HFFc6 (cell line): ENCODE results near the gene ST7. TPM values are rescaled to one million over a fixed set of nuclear protein-coding genes. Genes with fewer than 3 reads are reported as not detected.

Experiments
- DNase-seq: peaks from one replicate; pipeline ENCODE4 v3.0.0-alpha.2; 2018
- H3K27ac Mint-ChIP-seq: 2 replicates; pipeline ENCODE4 v1.8.0; 2020; ENCODE audit warnings: mild to moderate bottlenecking, mixed read lengths
- H3K27me3 Mint-ChIP-seq: 2 replicates; pipeline ENCODE4 v1.8.0; 2021; ENCODE audit warnings: mild to moderate bottlenecking, moderate library complexity, mixed read lengths; ENCODE audit not compliant: insufficient read depth
- H3K36me3 Mint-ChIP-seq: 2 replicates; pipeline ENCODE4 v1.8.0; 2021; ENCODE audit warnings: low read depth, mixed read lengths
- H3K4me1 Mint-ChIP-seq: 2 replicates; pipeline ENCODE4 v1.8.0; 2020; ENCODE audit warnings: low read depth, mixed read lengths
- H3K4me3 Mint-ChIP-seq: 2 replicates; pipeline ENCODE4 v1.8.0; 2020; ENCODE audit warnings: mild to moderate bottlenecking, moderate library complexity, mixed read lengths
- H3K9me3 Mint-ChIP-seq: 2 replicates; pipeline ENCODE4 v1.8.0; 2020; ENCODE audit warnings: mild to moderate bottlenecking, mixed read lengths
- total RNA-seq, 6 experiments: library from RNA; stranded (reverse); fragmentation: NEBNext Ultra II Directional; extraction: Animal tissue kit (Norgen Biotek cat#: 25700); gene quantifications; 2 replicates in 1 of 6; 3 replicates in 5 of 6; pipeline ENCODE4 v1.2.3, GENCODE V29; 2021
- TF ChIP-seq, protein P1 (sequence below): fragments of 200-600 bp; sonication (generic); IDR thresholded peaks from 2 replicates; pipeline ENCODE4 v1.5.0; 2021; ENCODE audit warnings: antibody characterized with exemption, mild to moderate bottlenecking

ST7 gene
- total RNA-seq, 6 experiments from 2014 or later: 13.5 to 18.8 (median 16.8) TPM

- H3K9me3 Mint-ChIP-seq: no peaks in the 10 kb centered on the region
These were observed 219.0 kb downstream of the ST7 start for GRCh38 chr7:117172283-117172682.

DNA sequence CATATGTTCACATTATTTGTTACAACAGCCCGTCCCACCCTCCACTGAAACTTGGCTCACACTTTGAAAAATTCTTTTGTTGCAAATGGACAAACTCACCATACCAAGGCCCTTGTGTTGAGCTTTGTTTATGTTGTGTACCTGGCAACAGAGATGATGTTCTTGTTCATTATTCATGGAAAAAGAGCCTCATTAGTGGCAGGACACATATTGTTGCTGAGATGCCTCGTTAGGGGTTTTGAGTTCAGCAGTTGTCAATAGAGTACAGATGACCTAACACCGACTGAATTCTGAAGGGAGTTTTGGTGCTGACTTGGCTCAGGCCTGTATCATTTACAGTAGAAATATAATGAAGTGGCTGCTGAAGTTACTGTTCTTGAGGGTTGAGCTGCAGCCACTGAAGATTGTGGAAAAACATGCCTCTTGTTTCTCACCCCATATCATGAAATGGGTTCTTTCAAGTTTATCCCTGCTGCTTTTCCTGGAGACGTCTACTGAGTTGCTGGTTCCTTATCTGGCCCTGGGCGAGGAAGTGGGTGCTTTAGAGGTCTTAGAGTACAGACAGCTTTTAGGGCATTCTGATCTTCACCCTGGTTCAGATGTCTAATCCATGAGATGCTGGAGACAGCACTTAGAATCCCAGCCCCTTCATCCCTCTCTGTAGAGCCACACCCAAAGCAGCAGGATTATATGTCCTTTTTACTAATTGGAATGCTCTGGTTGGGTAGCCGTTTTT, 219.9 kb downstream of the ST7 start:
- TF ChIP-seq, protein P1, sequence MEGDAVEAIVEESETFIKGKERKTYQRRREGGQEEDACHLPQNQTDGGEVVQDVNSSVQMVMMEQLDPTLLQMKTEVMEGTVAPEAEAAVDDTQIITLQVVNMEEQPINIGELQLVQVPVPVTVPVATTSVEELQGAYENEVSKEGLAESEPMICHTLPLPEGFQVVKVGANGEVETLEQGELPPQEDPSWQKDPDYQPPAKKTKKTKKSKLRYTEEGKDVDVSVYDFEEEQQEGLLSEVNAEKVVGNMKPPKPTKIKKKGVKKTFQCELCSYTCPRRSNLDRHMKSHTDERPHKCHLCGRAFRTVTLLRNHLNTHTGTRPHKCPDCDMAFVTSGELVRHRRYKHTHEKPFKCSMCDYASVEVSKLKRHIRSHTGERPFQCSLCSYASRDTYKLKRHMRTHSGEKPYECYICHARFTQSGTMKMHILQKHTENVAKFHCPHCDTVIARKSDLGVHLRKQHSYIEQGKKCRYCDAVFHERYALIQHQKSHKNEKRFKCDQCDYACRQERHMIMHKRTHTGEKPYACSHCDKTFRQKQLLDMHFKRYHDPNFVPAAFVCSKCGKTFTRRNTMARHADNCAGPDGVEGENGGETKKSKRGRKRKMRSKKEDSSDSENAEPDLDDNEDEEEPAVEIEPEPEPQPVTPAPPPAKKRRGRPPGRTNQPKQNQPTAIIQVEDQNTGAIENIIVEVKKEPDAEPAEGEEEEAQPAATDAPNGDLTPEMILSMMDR: no peak
- no peak for DNase-seq
- Mint-ChIP-seq H3K4me1 (peaks cover 5% of the 10 kb centered on the region; the same call in 1 of the 2 replicates), H3K27me3 (no peaks in the 10 kb centered on the region; the same call in 1 of the 2 replicates), H3K9me3 (no peaks in the 10 kb centered on the region), H3K4me3 (no peak overlapping the region), H3K27ac (peak overlapping the region; percentile 3; the same call in 1 of the 2 replicates), H3K36me3 (peaks cover 23% of the 10 kb centered on the region)

More at GRCh38 chr7:117172283-117172682, 219.0 kb downstream of the ST7 start:
- peaks cover 5% of the 10 kb centered on the region; the same call in 1 of the 2 replicates for H3K4me1 Mint-ChIP-seq
- H3K27ac Mint-ChIP-seq: no peak overlapping the region
- peaks cover 18% of the 10 kb centered on the region for H3K36me3 Mint-ChIP-seq
- no peaks in the 10 kb centered on the region; the same call in 1 of the 2 replicates for H3K27me3 Mint-ChIP-seq
- TF ChIP-seq, protein P1: no peak
- no peak overlapping the region for H3K4me3 Mint-ChIP-seq
- no peak for DNase-seq

GRCh38 chr7:117176206-117176605, 222.9 kb downstream of the ST7 start:
- Mint-ChIP-seq H3K4me1 (no peaks in the 10 kb centered on the region), H3K36me3 (peaks cover 17% of the 10 kb centered on the region), H3K27ac (no peak overlapping the region), H3K27me3 (no peaks in the 10 kb centered on the region), H3K9me3 (no peaks in the 10 kb centered on the region), H3K4me3 (no peak overlapping the region)
- no peak for DNase-seq
- TF ChIP-seq, protein P1: no peak

- Mint-ChIP-seq H3K4me3 (no peak overlapping the region), H3K9me3 (no peaks in the 10 kb centered on the region), H3K27ac (no peak overlapping the region), H3K27me3 (no peaks in the 10 kb centered on the region), H3K36me3 (peaks cover 24% of the 10 kb centered on the region), H3K4me1 (no peaks in the 10 kb centered on the region)
- TF ChIP-seq, protein P1: no peak
- no peak for DNase-seq
These were observed 225.3 kb downstream of the ST7 start for GRCh38 chr7:117178600-117178999.

DNA sequence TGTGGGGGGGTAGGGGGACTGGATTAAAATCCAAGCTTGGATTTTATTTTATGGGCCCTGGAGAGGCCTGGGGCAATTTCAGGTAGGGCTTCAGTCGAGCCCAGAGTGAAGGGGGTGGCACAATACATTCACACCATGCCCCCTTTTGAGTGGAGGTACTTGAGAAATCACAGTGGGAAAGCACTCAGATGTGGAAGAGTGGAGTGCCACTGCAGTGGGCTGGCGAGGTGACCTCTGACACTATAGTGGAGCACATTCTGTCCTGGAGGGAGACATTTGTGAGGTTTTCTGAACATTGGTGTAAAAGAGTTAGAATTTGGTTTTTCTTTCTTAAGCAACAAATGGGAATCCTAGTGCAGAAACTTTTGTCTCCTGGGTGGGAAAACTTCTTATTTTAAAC, 226.4 kb downstream of the ST7 start:
- no peak for DNase-seq
- no peaks in the 10 kb centered on the region for H3K4me1 Mint-ChIP-seq
- peaks cover 33% of the 10 kb centered on the region for H3K36me3 Mint-ChIP-seq
- H3K27ac Mint-ChIP-seq: no peak overlapping the region
- no peak overlapping the region for H3K4me3 Mint-ChIP-seq
- no peaks in the 10 kb centered on the region for H3K27me3 Mint-ChIP-seq
- H3K9me3 Mint-ChIP-seq: no peaks in the 10 kb centered on the region
- TF ChIP-seq, protein P1: no peak
